Calu3 (cell line): ENCODE data around the gene ADD2. TPM values are rescaled to one million over a fixed set of nuclear protein-coding genes. Genes with fewer than 3 reads are reported as not detected.

Experiments
- BruUV-seq: library from RNA; stranded (reverse); fragments of 400-500 nt; replicated peaks from 2 replicates; lab custom pipeline; 2021; lab: Mats Ljungman, UMichigan
- CTCF ChIA-PET: fragments of 300-600 bp; sonication (Branson Sonifier 250); formaldehyde crosslinking; loops from one replicate; lab custom pipeline; 2022; ENCODE audit warnings: antibody characterized with exemption; lab: Charles Lee
- DNase-seq: peaks from one replicate; pipeline ENCODE4 v3.0.0; 2022
- H3K27ac Mint-ChIP-seq: one replicate; pipeline ENCODE4 v1.8.0; 2022; ENCODE audit warnings: mixed read lengths; ENCODE audit not compliant: unreplicated experiment
- H3K27me3 Mint-ChIP-seq: one replicate; pipeline ENCODE4 v1.8.0; 2022; ENCODE audit warnings: mixed read lengths; ENCODE audit not compliant: unreplicated experiment
- H3K36me3 Mint-ChIP-seq: one replicate; pipeline ENCODE4 v1.8.0; 2022; ENCODE audit warnings: mild to moderate bottlenecking, moderate library complexity, mixed read lengths; ENCODE audit not compliant: insufficient read depth, unreplicated experiment
- H3K4me1 Mint-ChIP-seq: one replicate; pipeline ENCODE4 v1.8.0; 2022; ENCODE audit warnings: mild to moderate bottlenecking, low read depth, mixed read lengths; ENCODE audit not compliant: unreplicated experiment
- H3K4me3 Mint-ChIP-seq: one replicate; pipeline ENCODE4 v1.8.0; 2022; ENCODE audit warnings: mild to moderate bottlenecking, low read depth, moderate library complexity, mixed read lengths; ENCODE audit not compliant: unreplicated experiment
- H3K9me3 Mint-ChIP-seq: one replicate; pipeline ENCODE4 v1.8.0; 2022; ENCODE audit warnings: low read depth, mixed read lengths; ENCODE audit not compliant: unreplicated experiment
- intact Hi-C: fragments of 100-400 bp; cut with micrococcal nuclease; formaldehyde crosslinking; loops from one replicate; pipeline ENCODE4 v1.10.0; 2022; ENCODE audit not compliant: unreplicated experiment
- total RNA-seq: library from RNA; stranded (reverse); gene quantifications from 2 replicates; pipeline ENCODE4 v1.2.3, GENCODE V29; 2022
- TF ChIP-seq, protein P1 (sequence below): fragments of 200-600 bp; IDR thresholded peaks from one replicate; pipeline ENCODE4 v1.8.0; 2022; ENCODE audit warnings: antibody characterized with exemption; ENCODE audit not compliant: unreplicated experiment

The ADD2 gene
- total RNA-seq, 1 experiment from 2014 or later, result 0.14 TPM

GRCh38 chr2:70712916-70713315 lies 55.1 kb downstream of the ADD2 start:
- no TSS peak for BruUV-seq
- no peaks in the 10 kb centered on the region for H3K9me3 Mint-ChIP-seq
- intact Hi-C loops, result no loop called here
- DNase-seq, result no peak
- TF ChIP-seq, protein P1, sequence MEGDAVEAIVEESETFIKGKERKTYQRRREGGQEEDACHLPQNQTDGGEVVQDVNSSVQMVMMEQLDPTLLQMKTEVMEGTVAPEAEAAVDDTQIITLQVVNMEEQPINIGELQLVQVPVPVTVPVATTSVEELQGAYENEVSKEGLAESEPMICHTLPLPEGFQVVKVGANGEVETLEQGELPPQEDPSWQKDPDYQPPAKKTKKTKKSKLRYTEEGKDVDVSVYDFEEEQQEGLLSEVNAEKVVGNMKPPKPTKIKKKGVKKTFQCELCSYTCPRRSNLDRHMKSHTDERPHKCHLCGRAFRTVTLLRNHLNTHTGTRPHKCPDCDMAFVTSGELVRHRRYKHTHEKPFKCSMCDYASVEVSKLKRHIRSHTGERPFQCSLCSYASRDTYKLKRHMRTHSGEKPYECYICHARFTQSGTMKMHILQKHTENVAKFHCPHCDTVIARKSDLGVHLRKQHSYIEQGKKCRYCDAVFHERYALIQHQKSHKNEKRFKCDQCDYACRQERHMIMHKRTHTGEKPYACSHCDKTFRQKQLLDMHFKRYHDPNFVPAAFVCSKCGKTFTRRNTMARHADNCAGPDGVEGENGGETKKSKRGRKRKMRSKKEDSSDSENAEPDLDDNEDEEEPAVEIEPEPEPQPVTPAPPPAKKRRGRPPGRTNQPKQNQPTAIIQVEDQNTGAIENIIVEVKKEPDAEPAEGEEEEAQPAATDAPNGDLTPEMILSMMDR, result no peak
- CTCF ChIA-PET, result no interaction called here
- no peaks in the 10 kb centered on the region for H3K4me1 Mint-ChIP-seq
- peaks cover 78% of the 10 kb centered on the region for H3K27me3 Mint-ChIP-seq
- H3K4me3 Mint-ChIP-seq, result no peak overlapping the region
- H3K36me3 Mint-ChIP-seq, result no peaks in the 10 kb centered on the region
- H3K27ac Mint-ChIP-seq, result no peak overlapping the region

DNA sequence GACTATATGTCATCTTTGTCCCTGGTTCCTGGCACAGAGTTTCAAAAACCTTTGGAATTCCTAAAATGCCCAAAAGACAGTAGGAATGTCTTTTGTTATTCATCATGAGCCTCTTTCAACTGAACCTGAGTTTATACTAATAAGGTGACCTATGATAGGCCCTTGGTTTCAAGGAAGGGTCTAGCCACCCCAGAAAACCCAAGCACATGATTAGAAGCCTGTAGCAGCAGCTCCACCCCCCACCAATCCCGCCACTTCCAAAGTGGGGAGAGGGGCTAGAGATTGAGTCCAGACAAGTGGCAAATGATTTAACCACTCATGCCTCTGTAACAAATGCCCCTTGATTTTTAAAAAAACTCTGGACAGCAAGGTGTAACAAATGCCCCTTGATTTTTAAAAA lies 56.8 kb downstream of the ADD2 start:
- CTCF ChIA-PET, result no interaction called here
- Mint-ChIP-seq H3K27me3 (peaks cover 62% of the 10 kb centered on the region), H3K4me3 (no peak overlapping the region), H3K36me3 (no peaks in the 10 kb centered on the region), H3K4me1 (no peaks in the 10 kb centered on the region), H3K27ac (no peak overlapping the region), H3K9me3 (no peaks in the 10 kb centered on the region)
- TF ChIP-seq, protein P1, result no peak
- DNase-seq, result no peak
- no TSS peak for BruUV-seq
- intact Hi-C loops, result no loop called here

DNA sequence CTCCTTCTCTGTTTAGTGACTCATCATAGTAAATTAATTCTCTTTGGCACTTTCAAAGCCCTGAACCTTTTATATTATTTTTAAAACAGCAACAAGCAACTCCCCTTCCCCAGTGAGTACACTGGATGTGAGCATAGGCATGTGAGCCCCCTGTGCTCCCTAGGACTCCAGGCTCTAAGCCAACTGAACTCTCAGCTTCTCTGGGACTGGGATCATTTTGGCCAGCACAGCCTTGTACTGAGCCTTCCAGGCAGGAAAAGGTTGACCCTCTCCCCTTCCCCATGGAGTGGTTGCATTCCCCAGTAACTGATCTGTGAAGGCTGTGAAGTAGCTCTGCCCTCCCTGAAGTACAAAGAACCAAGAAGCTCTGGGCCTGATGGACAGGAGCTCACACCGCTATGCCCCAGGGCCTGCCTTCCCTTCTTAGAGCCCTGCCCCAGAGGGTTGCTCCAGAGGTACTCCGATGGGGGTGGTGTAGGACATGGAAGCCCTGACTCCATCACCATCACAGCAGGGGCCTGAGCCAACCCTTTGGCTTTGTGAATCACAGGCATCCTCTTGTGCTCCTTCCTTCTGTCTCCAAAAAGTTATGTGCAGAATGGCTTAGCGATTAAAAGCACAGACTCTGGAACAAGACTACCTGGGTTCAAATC lies 57.8 kb downstream of the ADD2 start:
- DNase-seq, result no peak
- Mint-ChIP-seq H3K27ac (no peak overlapping the region), H3K36me3 (no peaks in the 10 kb centered on the region), H3K4me3 (no peak overlapping the region), H3K4me1 (no peaks in the 10 kb centered on the region), H3K27me3 (peaks cover 62% of the 10 kb centered on the region), H3K9me3 (no peaks in the 10 kb centered on the region)
- BruUV-seq, result no TSS peak
- intact Hi-C loops, result no loop called here
- TF ChIP-seq, protein P1, result no peak
- CTCF ChIA-PET, result interaction anchor here (0.6 kb wide), 1 partner anchor 1296 kb away, joined by 8 read pairs; no protein-coding TSS in a partner anchor

GRCh38 chr2:70709275-70710037 lies 58.5 kb downstream of the ADD2 start:
- Mint-ChIP-seq H3K27ac (no peak overlapping the region), H3K27me3 (peaks cover 62% of the 10 kb centered on the region), H3K36me3 (no peaks in the 10 kb centered on the region), H3K4me3 (no peak overlapping the region), H3K4me1 (no peaks in the 10 kb centered on the region), H3K9me3 (no peaks in the 10 kb centered on the region)
- TF ChIP-seq, protein P1, result no peak
- DNase-seq, result no peak
- no TSS peak for BruUV-seq
- CTCF ChIA-PET, result no interaction called here
- intact Hi-C loops, result no loop called here
